Measurements from ENCODE around the gene LDHA. TPM values are rescaled to one million over a fixed set of nuclear protein-coding genes. Genes with fewer than 3 reads are reported as not detected.
A peak's percentile ranks its signal among the peaks of the same experiment; 100 is the strongest.

The LDHA gene
- polyA plus RNA-seq, 3 donors, result 191 to 501 (median 438) TPM

DNA sequence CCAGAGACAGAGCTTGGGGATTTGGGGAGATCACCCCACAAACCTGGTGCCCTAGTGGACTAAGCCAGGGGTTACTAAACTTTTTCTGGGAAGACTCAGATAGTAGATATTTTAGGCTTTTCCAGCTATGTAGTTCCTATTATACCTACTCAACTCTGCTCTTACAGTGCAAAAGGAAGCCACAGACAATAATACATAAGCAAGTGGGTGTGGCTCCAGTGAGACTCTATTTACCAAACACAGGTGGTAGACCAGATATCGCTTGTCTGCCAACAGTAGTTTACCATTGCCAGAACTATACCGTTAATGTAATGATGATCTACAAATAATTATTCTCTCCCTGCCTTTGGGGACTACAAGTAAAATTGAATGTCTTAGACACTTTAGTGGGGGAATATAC lies 24.7 kb downstream of the LDHA start:
- Mint-ChIP-seq H3K27me3 (ENCODE audit: low read depth in 3 of 3) (peaks cover 0 to 3% (median 0%) of the 10 kb centered on the region in 3 donors), H3K27ac (peak overlapping the region in 1 of 7 donors; percentile 50), H3K9me3 (no peaks in the 10 kb centered on the region), H3K36me3 (no peaks in the 10 kb centered on the region), H3K4me1 (no peaks in the 10 kb centered on the region), H3K4me3 (no peak overlapping the region)
- intact Hi-C loops (cut with micrococcal nuclease), result no loop called here
- Histone ChIP-seq H3K79me2 (ENCODE audit: insufficient read depth, low read length) (no peaks in the 10 kb centered on the region), H3K4me3 (replicated peaks in 1 of 3; ENCODE audit: low read depth in 2 of 3, low read length in 3 of 3) (no peak overlapping the region), H3K9ac (ENCODE audit: insufficient read depth, low read length, poor library complexity, severe bottlenecking) (no peak overlapping the region), H4K20me1 (ENCODE audit: insufficient read depth, low read length) (no peaks in the 10 kb centered on the region), H3K27me3 (ENCODE audit: control insufficient read depth in 2 of 2, insufficient read depth in 2 of 2, low read length in 2 of 2) (no peaks in the 10 kb centered on the region), H3K4me1 (ENCODE audit: control insufficient read depth in 1 of 2, insufficient read depth in 2 of 2, low read length in 2 of 2) (no peaks in the 10 kb centered on the region), H3K9me3 (replicated peaks in 1 of 2; ENCODE audit: control insufficient read depth in 1 of 2, insufficient read depth in 1 of 2, low read length in 2 of 2) (no peaks in the 10 kb centered on the region), H3K4me2 (replicated peaks; ENCODE audit: extremely low read depth, low read length, poor library complexity, severe bottlenecking) (no peak overlapping the region), H3K27ac (ENCODE audit: low read depth in 1 of 2, low read length in 2 of 2) (no peak overlapping the region), H2AFZ (ENCODE audit: insufficient read depth, low read depth, low read length, poor library complexity, severe bottlenecking) (no peak overlapping the region), H3K36me3 (replicated peaks in 1 of 2; ENCODE audit: control insufficient read depth in 1 of 2, insufficient read depth in 2 of 2, low read length in 2 of 2) (no peaks in the 10 kb centered on the region)
- no peak for TF ChIP-seq CTCF (IDR thresholded peaks at IDR 0.05)
- WGBS (ENCODE audit: insufficient coverage), result no CpG with 5 or more reads among the region's 2 CpGs
- no peak for DNase-seq

DNA sequence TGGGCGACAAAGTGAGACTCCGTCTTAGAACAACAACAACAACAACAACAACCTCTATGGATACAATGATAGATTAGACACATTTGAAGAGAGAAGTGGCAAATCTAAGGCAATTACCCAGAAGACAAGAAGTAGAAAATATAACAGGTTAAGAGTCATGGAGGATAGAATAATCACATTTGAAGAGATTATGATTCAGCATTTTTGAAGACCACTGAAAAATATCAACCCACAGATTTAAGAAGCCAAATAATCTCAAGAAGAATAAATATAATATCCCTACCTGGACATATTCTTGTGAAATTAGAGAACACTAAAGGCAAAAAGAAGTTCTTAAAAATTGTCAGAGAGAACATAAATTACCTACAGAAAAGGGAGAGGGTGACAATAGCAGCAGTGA lies 25.7 kb downstream of the LDHA start:
- peaks cover 0 to 3% (median 2%) of the 10 kb centered on the region in 3 donors for H3K27me3 Mint-ChIP-seq (ENCODE audit: low read depth in 3 of 3)
- no CpG with 5 or more reads among the region's 2 CpGs for WGBS (ENCODE audit: insufficient coverage)
- H3K4me3 Mint-ChIP-seq, result no peak overlapping the region
- TF ChIP-seq CTCF (IDR thresholded peaks at IDR 0.05), result no peak
- Histone ChIP-seq H3K79me2 (ENCODE audit: insufficient read depth, low read length) (no peaks in the 10 kb centered on the region), H3K4me3 (replicated peaks in 1 of 3; ENCODE audit: low read depth in 2 of 3, low read length in 3 of 3) (no peak overlapping the region), H4K20me1 (ENCODE audit: insufficient read depth, low read length) (no peaks in the 10 kb centered on the region), H3K36me3 (replicated peaks in 1 of 2; ENCODE audit: control insufficient read depth in 1 of 2, insufficient read depth in 2 of 2, low read length in 2 of 2) (no peaks in the 10 kb centered on the region), H3K27ac (ENCODE audit: low read depth in 1 of 2, low read length in 2 of 2) (no peak overlapping the region), H3K4me1 (ENCODE audit: control insufficient read depth in 1 of 2, insufficient read depth in 2 of 2, low read length in 2 of 2) (no peaks in the 10 kb centered on the region), H3K9me3 (replicated peaks in 1 of 2; ENCODE audit: control insufficient read depth in 1 of 2, insufficient read depth in 1 of 2, low read length in 2 of 2) (no peaks in the 10 kb centered on the region), H2AFZ (ENCODE audit: insufficient read depth, low read depth, low read length, poor library complexity, severe bottlenecking) (no peak overlapping the region), H3K9ac (ENCODE audit: insufficient read depth, low read length, poor library complexity, severe bottlenecking) (no peak overlapping the region), H3K27me3 (ENCODE audit: control insufficient read depth in 2 of 2, insufficient read depth in 2 of 2, low read length in 2 of 2) (no peaks in the 10 kb centered on the region), H3K4me2 (replicated peaks; ENCODE audit: extremely low read depth, low read length, poor library complexity, severe bottlenecking) (no peak overlapping the region)
- no peak for DNase-seq
- no peaks in the 10 kb centered on the region for H3K4me1 Mint-ChIP-seq
- H3K9me3 Mint-ChIP-seq, result no peaks in the 10 kb centered on the region
- intact Hi-C loops (cut with micrococcal nuclease), result no loop called here
- H3K36me3 Mint-ChIP-seq, result no peaks in the 10 kb centered on the region
- no peak overlapping the region for H3K27ac Mint-ChIP-seq
